ENCODE data around the gene FAM171A1.

The FAM171A1 gene

DNA sequence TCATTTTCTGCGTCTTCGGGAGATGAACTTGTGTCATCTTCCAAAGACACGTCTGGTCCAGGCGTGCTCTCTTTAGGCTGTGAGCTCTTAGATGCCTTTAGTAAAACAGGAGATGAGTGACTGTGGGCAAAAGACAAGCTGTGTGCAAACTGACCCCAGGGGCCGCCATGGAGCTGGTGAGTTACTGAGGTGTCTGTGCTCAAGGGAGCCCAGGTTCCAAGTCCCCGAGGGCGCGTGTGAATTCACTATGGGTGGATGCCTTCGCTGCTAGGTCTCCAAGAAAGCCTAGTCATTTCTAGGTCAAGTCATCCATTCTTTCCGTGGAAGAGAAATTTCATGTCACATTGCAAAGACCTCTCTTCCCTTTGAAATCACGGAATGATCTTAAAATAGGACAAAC lies 118.7 kb downstream of the FAM171A1 start:
- Histone ChIP-seq H3K36me3 (ENCODE audit: control insufficient read depth, insufficient read depth, low read length) (no peaks in the 10 kb centered on the region), H3K4me1 (no peaks in the 10 kb centered on the region), H3K27me3 (ENCODE audit: control insufficient read depth, insufficient read depth, low read length) (no peaks in the 10 kb centered on the region), H3K9me3 (ENCODE audit: control insufficient read depth, low read length) (no peaks in the 10 kb centered on the region), H3K4me3 (ENCODE audit: low read depth, low read length) (no peak overlapping the region), H3K79me2 (no peaks in the 10 kb centered on the region), H3K27ac (no peak overlapping the region), H3K9ac (no peak overlapping the region), H2AFZ (no peak overlapping the region), H3K4me2 (ENCODE audit: low read length) (no peak overlapping the region)
- TF ChIP-seq CTCF (IDR thresholded peaks at IDR 0.05) = no peak

DNA sequence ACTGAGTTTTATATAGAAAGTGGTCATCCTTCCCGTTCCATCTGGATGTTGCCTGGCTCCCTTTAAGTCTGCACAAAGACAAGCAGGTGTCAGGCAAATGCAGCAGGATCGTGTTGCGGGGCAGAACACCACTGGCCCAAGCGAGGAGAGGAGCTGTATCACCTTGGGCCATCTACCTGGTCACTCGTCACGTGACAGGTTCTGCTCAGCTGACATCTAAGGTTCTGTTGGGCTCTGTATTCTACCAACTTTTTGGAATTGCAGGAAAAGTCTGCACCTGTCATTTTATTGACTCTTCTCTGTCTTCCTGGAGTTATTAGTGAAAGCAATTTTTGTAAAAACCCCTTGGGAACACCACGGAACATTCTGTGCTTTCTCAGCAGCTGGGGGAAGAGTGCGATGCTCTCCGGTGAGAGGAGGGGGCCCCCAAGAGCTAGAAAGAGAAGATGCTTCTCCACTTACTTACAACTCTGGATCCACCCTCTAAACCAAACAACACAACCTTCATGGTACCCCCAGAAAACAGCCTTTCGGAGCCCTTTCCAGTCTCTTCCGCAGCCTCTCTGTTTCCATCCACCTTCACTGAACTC lies 119.2 kb downstream of the FAM171A1 start:
- Histone ChIP-seq H3K9me3 (ENCODE audit: control insufficient read depth, low read length) (no peaks in the 10 kb centered on the region), H3K79me2 (no peaks in the 10 kb centered on the region), H3K4me1 (no peaks in the 10 kb centered on the region), H3K4me2 (ENCODE audit: low read length) (no peak overlapping the region), H3K36me3 (ENCODE audit: control insufficient read depth, insufficient read depth, low read length) (no peaks in the 10 kb centered on the region), H3K4me3 (ENCODE audit: low read depth, low read length) (no peak overlapping the region), H3K27me3 (ENCODE audit: control insufficient read depth, insufficient read depth, low read length) (no peaks in the 10 kb centered on the region), H3K9ac (no peak overlapping the region), H2AFZ (no peak overlapping the region), H3K27ac (no peak overlapping the region)
- TF ChIP-seq CTCF (IDR thresholded peaks at IDR 0.05) = no peak

DNA sequence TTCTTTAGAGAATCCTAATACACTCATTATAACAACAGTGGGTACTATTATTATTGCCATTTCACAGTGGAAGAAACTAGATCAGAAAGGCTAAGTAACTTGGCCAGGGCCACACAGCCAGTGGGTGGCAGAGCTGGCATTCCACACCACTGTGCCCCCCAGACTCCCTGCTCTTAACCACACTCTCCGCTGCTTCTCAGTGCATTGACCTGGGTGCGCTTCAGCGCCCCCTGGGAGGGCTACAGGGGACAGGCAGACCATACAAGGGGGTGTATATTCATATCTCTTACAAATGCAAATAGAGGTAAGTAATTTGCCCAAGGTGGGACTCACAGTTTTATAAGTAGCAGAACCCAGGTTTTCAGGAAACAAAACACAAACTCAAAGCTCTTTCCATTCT lies 125.6 kb downstream of the FAM171A1 start:
- Histone ChIP-seq H3K4me2 (ENCODE audit: low read length) (no peak overlapping the region), H3K9me3 (ENCODE audit: control insufficient read depth, low read length) (no peaks in the 10 kb centered on the region), H3K27ac (no peak overlapping the region), H3K9ac (no peak overlapping the region), H3K4me3 (ENCODE audit: low read depth, low read length) (no peak overlapping the region), H3K27me3 (ENCODE audit: control insufficient read depth, insufficient read depth, low read length) (no peaks in the 10 kb centered on the region), H3K36me3 (ENCODE audit: control insufficient read depth, insufficient read depth, low read length) (no peaks in the 10 kb centered on the region), H2AFZ (no peak overlapping the region), H3K79me2 (no peaks in the 10 kb centered on the region), H3K4me1 (no peaks in the 10 kb centered on the region)
- TF ChIP-seq CTCF (IDR thresholded peaks at IDR 0.05) = no peak

- no peaks in the 10 kb centered on the region for H3K4me1 ChIP-seq
Measured at GRCh38 chr10:15244635-15245197, 126.4 kb downstream of the FAM171A1 start.

More at GRCh38 chr10:15244635-15245197, 126.4 kb downstream of the FAM171A1 start:
- H3K4me3 ChIP-seq (ENCODE audit: low read depth, low read length) = no peak overlapping the region
- no peak overlapping the region for H3K4me2 ChIP-seq (ENCODE audit: low read length)
- no peaks in the 10 kb centered on the region for H3K27me3 ChIP-seq (ENCODE audit: control insufficient read depth, insufficient read depth, low read length)
- no peak overlapping the region for H2AFZ ChIP-seq
- H3K27ac ChIP-seq = no peak overlapping the region
- H3K9me3 ChIP-seq (ENCODE audit: control insufficient read depth, low read length) = no peaks in the 10 kb centered on the region
- no peak overlapping the region for H3K9ac ChIP-seq
- no peaks in the 10 kb centered on the region for H3K36me3 ChIP-seq (ENCODE audit: control insufficient read depth, insufficient read depth, low read length)
- H3K79me2 ChIP-seq = no peaks in the 10 kb centered on the region
- TF ChIP-seq CTCF (IDR thresholded peaks at IDR 0.05) = no peak

All from parathyroid adenoma (tissue), 2 donors.